Renal pelvis (tissue), 12 donors: ENCODE results near the gene IQSEC3. TPM values are rescaled to one million over a fixed set of nuclear protein-coding genes. Genes with fewer than 3 reads are reported as not detected.
"Not testable (repeated sequence)": the region's sequence is repeated elsewhere in the genome, so short reads cannot be mapped to it uniquely, and the experiment has no call there.

ENCODE experiments used
- DNase-seq: peaks from one replicate; pipeline ENCODE4 v3.0.0-alpha.2; 2013
- long read RNA-seq, 16 experiments: transcript quantifications; one replicate each; lab custom pipeline, GENCODE V29; 2026
- polyA plus RNA-seq, 3 donors: library from polyadenylated mRNA; unstranded; fragments of 120-200 nt; gene quantifications; one replicate each; pipeline ENCODE4 v1.2.1, GENCODE V29; 2013; ENCODE audit not compliant: insufficient read length in 3 of 3

The IQSEC3 gene
- 10 to 100 TPM in 2 of 3 donors, 1 to 10 TPM in 1; 7.5 to 12.8 (median 11.0) TPM for polyA plus RNA-seq
- long read RNA-seq, donor 1 = 0 reads
- long read RNA-seq, donor 2 = 0 reads
- long read RNA-seq, donor 3 = 0 reads
- long read RNA-seq, donor 4 = 0 reads
- long read RNA-seq, donor 5 = 0 reads
- long read RNA-seq, donor 6 = 0 reads
- long read RNA-seq, donor 7 = 0 reads
- long read RNA-seq, donor 8 = 0 reads
- long read RNA-seq, donor 9 = 0 reads
- long read RNA-seq, donor 10 = 0 reads
- long read RNA-seq, donor 11 = 0 reads
- long read RNA-seq, donor 12 = 0 reads
- long read RNA-seq, donor 13 = 0 reads
- long read RNA-seq, donor 14 = 0 reads
- long read RNA-seq, donor 15 = 0 reads
- long read RNA-seq, donor 16 = 0 reads

- DNase-seq = not testable (repeated sequence)
Measured at GRCh38 chr12:66428-66781, at the start of gene IQSEC3. Gene IQSEC3, plus strand, starts transcription at chr12:66767. Its CDS starts 116 bp downstream, at chr12:66883.

GRCh38 chr12:17370-18340 lies 48.9 kb upstream of the IQSEC3 start:
- not testable (repeated sequence) for DNase-seq

- DNase-seq = not testable (repeated sequence)
Measured at GRCh38 chr12:18821-19567, 47.6 kb upstream of the IQSEC3 start.

- not testable (repeated sequence) for DNase-seq
Measured at GRCh38 chr12:19906-20305, 46.7 kb upstream of the IQSEC3 start.

- peak; percentile 35 for DNase-seq
Measured at GRCh38 chr12:20757-21156, 45.8 kb upstream of the IQSEC3 start.

GRCh38 chr12:21301-22189 lies 45.0 kb upstream of the IQSEC3 start:
- no peak for DNase-seq

GRCh38 chr12:22190-22529 lies 44.4 kb upstream of the IQSEC3 start:
- DNase-seq = no peak

- no peak for DNase-seq
Measured at GRCh38 chr12:22530-23201, 43.9 kb upstream of the IQSEC3 start.

- DNase-seq = not testable (repeated sequence)
Measured at GRCh38 chr12:27904-28303, 38.7 kb upstream of the IQSEC3 start.

- DNase-seq = not testable (repeated sequence)
Measured at GRCh38 chr12:38775-39174, 27.8 kb upstream of the IQSEC3 start.

- DNase-seq = not testable (repeated sequence)
Measured at GRCh38 chr12:39555-40265, 26.9 kb upstream of the IQSEC3 start.

GRCh38 chr12:44352-44751 lies 22.2 kb upstream of the IQSEC3 start:
- DNase-seq = not testable (repeated sequence)

GRCh38 chr12:45235-45990 lies 21.2 kb upstream of the IQSEC3 start:
- not testable (repeated sequence) for DNase-seq

- DNase-seq = not testable (repeated sequence)
Measured at GRCh38 chr12:45991-46358, 20.6 kb upstream of the IQSEC3 start.

GRCh38 chr12:46542-46941 lies 20.0 kb upstream of the IQSEC3 start:
- not testable (repeated sequence) for DNase-seq

- DNase-seq = not testable (repeated sequence)
Measured at GRCh38 chr12:47699-48226, 18.8 kb upstream of the IQSEC3 start.

- DNase-seq = not testable (repeated sequence)
Measured at GRCh38 chr12:49149-49548, 17.4 kb upstream of the IQSEC3 start.

- not testable (repeated sequence) for DNase-seq
Measured at GRCh38 chr12:51087-51486, 15.5 kb upstream of the IQSEC3 start.

- DNase-seq = not testable (repeated sequence)
Measured at GRCh38 chr12:51962-52361, 14.6 kb upstream of the IQSEC3 start.
